ENCODE measurements around the gene CFAP99. TPM values are rescaled to one million over a fixed set of nuclear protein-coding genes. Genes with fewer than 3 reads are reported as not detected.

The CFAP99 gene
- total and polyA plus RNA-seq, 2 of the 4 experiments (the other 2 are of a cell fraction) = not detected

DNA sequence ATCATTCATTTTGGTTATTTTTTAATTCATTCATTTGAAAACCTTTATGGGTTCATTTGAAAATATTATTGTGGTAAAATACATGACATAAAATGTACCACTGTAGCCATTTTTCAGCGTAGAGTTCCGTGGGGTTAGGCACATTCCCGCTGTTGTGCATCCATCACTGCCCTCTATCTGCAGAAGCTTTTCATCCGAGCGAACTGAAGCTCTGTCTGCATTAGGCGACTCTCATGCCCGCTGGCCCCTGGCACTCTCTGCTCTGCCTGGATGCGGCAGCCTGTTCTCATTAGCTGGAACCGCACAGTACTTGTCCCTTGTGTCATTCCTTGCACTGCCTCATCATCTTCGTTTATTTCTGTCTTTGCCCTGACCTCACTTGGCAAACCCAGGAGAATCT, 17.5 kb downstream of the CFAP99 start:
- 58% methylated on average over 8 of the region's 10 CpGs; no CpG with 5 or more reads in 1 of the 2 experiments for WGBS, 2 experiments (ENCODE audit: extremely low coverage in 2 of 2, insufficient read length in 1 of 2)
- peaks cover 7% of the 10 kb centered on the region for H3K4me1 ChIP-seq (ENCODE audit: control insufficient read depth, insufficient read depth, low read length)
- in situ Hi-C loops (cut with MboI; ENCODE audit: low sequenced_read_pairs) = no loop called here
- H3K18ac ChIP-seq (ENCODE audit: low read depth, low read length) = no peak overlapping the region
- no peak overlapping the region for H2AFZ ChIP-seq (replicated peaks; ENCODE audit: low read length, poor library complexity)
- no peak overlapping the region for H3K4ac ChIP-seq (ENCODE audit: low read depth, low read length)
- H3K9ac ChIP-seq (ENCODE audit: low read depth, low read length) = no peak overlapping the region
- peaks cover 2% of the 10 kb centered on the region; the same call in 1 of the 2 replicates for H3K27me3 ChIP-seq (ENCODE audit: control insufficient read depth, insufficient read depth, low read length)
- no peak overlapping the region for H3K23ac ChIP-seq (ENCODE audit: low read depth, low read length)
- no peak overlapping the region for H3K4me2 ChIP-seq (ENCODE audit: low read depth, low read length)
- H3K4me3 ChIP-seq (ENCODE audit: insufficient read depth, low read depth, low read length) = no peak overlapping the region
- TF ChIP-seq MXI1 (IDR thresholded peaks at IDR 0.05; ENCODE audit: borderline replicate concordance, low read depth, low read length) = no peak
- 0 out of 2 replicates have a peak, but pooled peaks cover 3% of the 10 kb centered on the region for H3K9me1 ChIP-seq (ENCODE audit: insufficient read depth, low read length)
- no peak overlapping the region for H4K5ac ChIP-seq (ENCODE audit: low read depth, low read length)
- H3K79me1 ChIP-seq (ENCODE audit: low read depth in 1 of 2, low read length in 2 of 2) = no peaks in the 10 kb centered on the region
- no peak overlapping the region for H3K27ac ChIP-seq (ENCODE audit: insufficient read depth, low read length)
- H2AK9ac ChIP-seq (replicated peaks; ENCODE audit: low read depth, low read length, poor library complexity) = no peak overlapping the region
- no peak overlapping the region for H4K91ac ChIP-seq (ENCODE audit: insufficient read depth, low read depth, low read length)
- CTCF ChIA-PET = interaction anchor here (0.7 to 1.0 kb wide), 2 partner anchors 9 to 506 kb away, joined by 3 read pairs; no protein-coding TSS in a partner anchor
- ATAC-seq (ENCODE audit: low read depth) = no peak
- H2BK20ac ChIP-seq (ENCODE audit: low read depth, low read length) = no peak overlapping the region
- no peak overlapping the region for H2AK5ac ChIP-seq (ENCODE audit: low read depth, low read length)
- H4K20me1 ChIP-seq (ENCODE audit: insufficient read depth, low read length) = no peaks in the 10 kb centered on the region
- H3K14ac ChIP-seq (replicated peaks; ENCODE audit: low read depth, low read length) = no peak overlapping the region
- H2BK5ac ChIP-seq (ENCODE audit: low read depth, low read length, poor library complexity, severe bottlenecking) = no peak overlapping the region
- POLR2A ChIA-PET (ENCODE audit: unreplicated experiment) = no interaction called here
- BruUV-seq (replicated peaks) = no TSS peak
- dilution Hi-C loops (cut with HindIII; ENCODE audit: low sequenced_read_pairs, unreplicated experiment) = no loop called here
- no peak for DNase-seq
- H3K56ac ChIP-seq (ENCODE audit: extremely low read depth, insufficient read depth, low read length) = no peak overlapping the region
- H2BK15ac ChIP-seq (ENCODE audit: low read depth, low read length) = no peak overlapping the region
- no peaks in the 10 kb centered on the region for H3K9me3 ChIP-seq (ENCODE audit: control insufficient read depth, insufficient read depth, low read length)
- intact Hi-C loops (cut with micrococcal nuclease) = no loop called here
- no peak overlapping the region for H2BK120ac ChIP-seq (ENCODE audit: low read depth, low read length)
- H3K36me3 ChIP-seq (ENCODE audit: control insufficient read depth, insufficient read depth, low read length) = no peaks in the 10 kb centered on the region
- H4K8ac ChIP-seq (ENCODE audit: low read depth in 2 of 2, low read length in 2 of 2) = no peak overlapping the region

All from IMR-90 (cell line).